ENCODE data around the gene NF1.

DNA sequence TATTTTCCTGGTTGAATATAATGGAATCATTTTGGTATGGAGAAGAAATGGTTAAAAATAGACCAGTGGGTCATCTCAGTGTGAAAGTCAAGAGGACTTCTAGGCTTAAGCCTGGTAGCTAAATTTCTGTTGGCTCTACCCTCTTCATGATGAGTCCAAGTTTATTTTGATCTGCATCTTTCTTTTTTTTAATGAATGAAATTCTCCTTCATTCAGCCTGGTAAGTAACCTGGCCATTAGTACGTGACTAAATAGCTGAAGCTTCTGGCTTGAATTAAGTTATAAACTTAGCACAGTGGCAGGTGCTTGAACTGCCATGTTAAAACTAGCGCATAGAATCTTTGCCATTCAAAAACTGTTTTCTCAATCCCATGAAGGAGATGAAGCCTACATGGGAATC is 28.0 kb downstream of the NF1 start:
- TF ChIP-seq, protein P1, sequence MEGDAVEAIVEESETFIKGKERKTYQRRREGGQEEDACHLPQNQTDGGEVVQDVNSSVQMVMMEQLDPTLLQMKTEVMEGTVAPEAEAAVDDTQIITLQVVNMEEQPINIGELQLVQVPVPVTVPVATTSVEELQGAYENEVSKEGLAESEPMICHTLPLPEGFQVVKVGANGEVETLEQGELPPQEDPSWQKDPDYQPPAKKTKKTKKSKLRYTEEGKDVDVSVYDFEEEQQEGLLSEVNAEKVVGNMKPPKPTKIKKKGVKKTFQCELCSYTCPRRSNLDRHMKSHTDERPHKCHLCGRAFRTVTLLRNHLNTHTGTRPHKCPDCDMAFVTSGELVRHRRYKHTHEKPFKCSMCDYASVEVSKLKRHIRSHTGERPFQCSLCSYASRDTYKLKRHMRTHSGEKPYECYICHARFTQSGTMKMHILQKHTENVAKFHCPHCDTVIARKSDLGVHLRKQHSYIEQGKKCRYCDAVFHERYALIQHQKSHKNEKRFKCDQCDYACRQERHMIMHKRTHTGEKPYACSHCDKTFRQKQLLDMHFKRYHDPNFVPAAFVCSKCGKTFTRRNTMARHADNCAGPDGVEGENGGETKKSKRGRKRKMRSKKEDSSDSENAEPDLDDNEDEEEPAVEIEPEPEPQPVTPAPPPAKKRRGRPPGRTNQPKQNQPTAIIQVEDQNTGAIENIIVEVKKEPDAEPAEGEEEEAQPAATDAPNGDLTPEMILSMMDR (IDR thresholded peaks at IDR 0.05; ENCODE audit: low read depth, low read length), result no peak
- no peak for TF ChIP-seq MYC (IDR thresholded peaks at IDR 0.05; ENCODE audit: low read depth, low read length)

Data from NB4 (cell line).